Tibial nerve (tissue), 4 donors: ENCODE data around the gene USP6NL.

ENCODE experiments used
- EP300 ChIP-seq, 2 donors: sonication (generic); formaldehyde crosslinking; IDR thresholded peaks; one replicate each; pipeline ENCODE4 v1.6.1; 2017; ENCODE audit warnings: antibody characterized with exemption in 2 of 2, mild to moderate bottlenecking in 1 of 2
- POLR2A ChIP-seq, 2 donors: fragments of 450-650 bp; IDR thresholded peaks; one replicate each; pipeline ENCODE4 v1.6.1; 2017; ENCODE audit warnings: antibody characterized with exemption in 2 of 2, mild to moderate bottlenecking in 2 of 2, moderate library complexity in 2 of 2
- TF ChIP-seq, protein P1 (sequence below), 5 experiments: fragments of 200-600 bp in 3 of 5; fragments of 450-650 bp in 2 of 5; sonication (generic) in 3 of 5; IDR thresholded peaks; one replicate each; pipeline ENCODE4 v1.5.1; 2016 to 2019; ENCODE audit warnings: antibody characterized with exemption in 5 of 5, mild to moderate bottlenecking in 3 of 5, moderate library complexity in 2 of 5

DNA sequence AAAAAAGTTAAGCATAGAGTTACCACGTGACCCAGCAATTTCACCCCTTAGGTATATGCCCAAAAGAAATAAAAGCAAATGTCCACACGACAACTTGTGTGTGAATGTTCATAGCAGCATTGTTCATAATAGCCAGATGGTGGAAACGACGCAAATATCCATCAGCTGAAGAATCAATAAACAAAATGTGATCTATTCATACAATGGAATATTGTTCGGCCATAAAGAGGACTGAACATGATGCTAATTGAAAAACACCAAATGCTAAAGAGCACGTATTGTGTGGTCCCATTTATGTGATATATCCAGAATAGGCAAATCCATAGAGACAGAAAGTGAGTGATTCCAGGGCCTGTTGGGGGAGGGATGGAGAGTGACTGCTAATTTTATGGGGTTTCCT, 18.3 kb upstream of the USP6NL start:
- TF ChIP-seq POLR2A (IDR thresholded peaks at IDR 0.05) (no peak), EP300 (IDR thresholded peaks at IDR 0.05) (no peak)
- TF ChIP-seq, protein P1, sequence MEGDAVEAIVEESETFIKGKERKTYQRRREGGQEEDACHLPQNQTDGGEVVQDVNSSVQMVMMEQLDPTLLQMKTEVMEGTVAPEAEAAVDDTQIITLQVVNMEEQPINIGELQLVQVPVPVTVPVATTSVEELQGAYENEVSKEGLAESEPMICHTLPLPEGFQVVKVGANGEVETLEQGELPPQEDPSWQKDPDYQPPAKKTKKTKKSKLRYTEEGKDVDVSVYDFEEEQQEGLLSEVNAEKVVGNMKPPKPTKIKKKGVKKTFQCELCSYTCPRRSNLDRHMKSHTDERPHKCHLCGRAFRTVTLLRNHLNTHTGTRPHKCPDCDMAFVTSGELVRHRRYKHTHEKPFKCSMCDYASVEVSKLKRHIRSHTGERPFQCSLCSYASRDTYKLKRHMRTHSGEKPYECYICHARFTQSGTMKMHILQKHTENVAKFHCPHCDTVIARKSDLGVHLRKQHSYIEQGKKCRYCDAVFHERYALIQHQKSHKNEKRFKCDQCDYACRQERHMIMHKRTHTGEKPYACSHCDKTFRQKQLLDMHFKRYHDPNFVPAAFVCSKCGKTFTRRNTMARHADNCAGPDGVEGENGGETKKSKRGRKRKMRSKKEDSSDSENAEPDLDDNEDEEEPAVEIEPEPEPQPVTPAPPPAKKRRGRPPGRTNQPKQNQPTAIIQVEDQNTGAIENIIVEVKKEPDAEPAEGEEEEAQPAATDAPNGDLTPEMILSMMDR (IDR thresholded peaks at IDR 0.05): no peak
